VCaP (cell line): ENCODE measurements around the gene ARHGAP22.

Experiments used
- H3K27ac ChIP-seq: fragments of 450-650 bp; 2 replicates; pipeline ENCODE4 v1.5.1; 2017
- CTCF ChIP-seq: fragments of 450-650 bp; conservative IDR thresholded peaks from 2 replicates; pipeline ENCODE4 v1.5.1; 2017; ENCODE audit warnings: mild to moderate bottlenecking, moderate library complexity

ARHGAP22 gene

GRCh38 chr10:48458662-48459048 is 146.2 kb downstream of the ARHGAP22 start:
- H3K27ac ChIP-seq = no peak overlapping the region
- TF ChIP-seq CTCF = no peak

GRCh38 chr10:48457949-48458661 is 146.8 kb downstream of the ARHGAP22 start:
- H3K27ac ChIP-seq = no peak overlapping the region
- TF ChIP-seq CTCF = no peak

DNA sequence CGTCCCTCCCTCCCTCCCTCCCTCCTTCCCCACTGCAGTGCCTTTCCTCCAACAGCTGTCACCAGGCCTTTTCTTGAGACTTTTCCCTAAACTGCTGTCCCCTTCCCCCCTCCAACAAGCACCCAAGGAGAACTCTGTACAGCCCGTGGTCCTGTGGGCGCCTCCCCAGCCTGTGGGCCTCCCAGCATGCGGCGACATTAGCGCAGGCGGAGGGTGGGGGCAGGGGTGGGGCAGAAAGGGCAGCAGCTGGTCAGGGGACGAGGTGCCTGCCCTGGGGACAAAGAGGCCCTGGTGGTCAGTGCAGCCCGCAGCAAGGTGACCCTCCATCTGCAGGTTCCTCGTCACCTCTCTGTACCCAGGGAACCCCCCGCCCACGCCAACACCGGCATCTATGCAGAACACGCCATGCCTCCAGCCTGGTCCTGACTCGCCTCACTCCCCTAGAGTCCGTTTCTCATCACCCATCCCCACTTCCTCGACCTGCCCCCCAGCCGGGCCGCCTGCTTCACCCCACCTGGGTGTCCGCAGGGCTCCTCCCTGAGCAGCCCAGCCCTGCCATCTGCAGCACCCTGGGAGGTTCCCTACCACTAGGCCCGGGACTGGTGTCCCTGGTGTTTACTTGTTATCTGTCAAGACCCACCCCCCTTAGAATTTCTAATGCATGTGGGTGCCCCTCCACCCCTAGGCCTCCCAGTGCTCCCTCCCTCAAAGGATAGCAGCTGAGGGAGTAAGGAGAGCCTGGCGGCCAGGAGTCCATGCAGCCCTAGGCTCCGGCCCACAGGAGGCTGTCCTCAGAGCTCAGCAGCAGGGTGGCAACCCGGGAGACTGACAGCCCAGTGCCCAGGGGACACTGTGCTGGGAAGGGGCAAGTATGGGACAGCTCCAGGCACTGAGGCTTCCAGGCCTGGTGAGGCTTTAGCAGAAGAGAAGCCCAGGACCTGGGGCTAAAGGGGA is 147.8 kb downstream of the ARHGAP22 start:
- H3K27ac ChIP-seq = no peak overlapping the region

GRCh38 chr10:48456361-48456804 is 148.5 kb downstream of the ARHGAP22 start:
- no peak for TF ChIP-seq CTCF
- no peak overlapping the region for H3K27ac ChIP-seq

More for the DNA sequence above, 147.8 kb downstream of the ARHGAP22 start:
- no peak for TF ChIP-seq CTCF

GRCh38 chr10:48455392-48456151 is 149.3 kb downstream of the ARHGAP22 start:
- TF ChIP-seq CTCF = no peak

DNA sequence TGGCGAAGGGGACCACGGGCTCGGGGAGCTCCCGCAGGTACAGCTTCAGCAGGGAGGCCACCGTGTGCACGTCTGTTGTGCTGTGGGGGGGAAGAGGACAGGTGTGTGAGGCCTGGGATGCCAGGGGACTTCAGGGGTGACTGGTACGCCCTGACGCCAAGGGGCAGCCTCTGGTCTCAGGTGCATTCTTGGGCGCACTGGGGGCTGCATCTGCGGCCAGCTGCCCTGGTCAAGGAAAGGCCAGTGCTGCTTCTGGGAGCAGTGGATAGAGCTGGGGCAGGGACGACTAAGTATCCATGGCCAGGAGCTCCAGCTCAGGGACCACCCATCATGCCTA is 149.8 kb downstream of the ARHGAP22 start:
- no peak for TF ChIP-seq CTCF

More at GRCh38 chr10:48455392-48456151, 149.3 kb downstream of the ARHGAP22 start:
- H3K27ac ChIP-seq = no peak overlapping the region

More for the DNA sequence above, 149.8 kb downstream of the ARHGAP22 start:
- H3K27ac ChIP-seq = no peak overlapping the region; the same call in 1 of the 2 replicates
